GM12801 (cell line): Measurements from ENCODE around the gene HPS4.

ENCODE experiments used
- CTCF ChIP-seq: IDR thresholded peaks from one replicate; pipeline ENCODE4 v1.5.1; 2011; ENCODE audit warnings: control low read depth; ENCODE audit not compliant: insufficient read length; ENCODE audit errors: extremely low read depth

HPS4 gene

DNA sequence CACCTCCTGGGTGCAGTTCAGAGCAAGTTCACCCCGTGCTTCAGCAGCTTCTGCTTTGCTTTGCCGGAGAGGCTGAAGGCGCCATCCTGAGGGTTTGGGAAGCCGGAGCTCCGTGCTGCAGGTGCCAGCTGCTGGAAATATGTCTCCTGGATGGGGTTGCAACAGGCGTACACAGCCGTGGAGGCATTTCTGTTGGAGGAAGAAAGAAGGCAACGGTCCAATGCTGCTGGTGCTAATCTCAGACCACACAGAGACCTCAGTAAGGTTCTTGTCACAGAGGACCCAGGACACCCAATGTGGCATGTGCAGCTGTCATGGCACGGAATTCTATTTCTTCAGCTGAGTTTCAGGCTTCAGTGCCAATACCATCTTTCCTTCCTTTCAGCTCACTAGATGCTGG, 30.4 kb downstream of the HPS4 start:
- no peak for TF ChIP-seq CTCF

DNA sequence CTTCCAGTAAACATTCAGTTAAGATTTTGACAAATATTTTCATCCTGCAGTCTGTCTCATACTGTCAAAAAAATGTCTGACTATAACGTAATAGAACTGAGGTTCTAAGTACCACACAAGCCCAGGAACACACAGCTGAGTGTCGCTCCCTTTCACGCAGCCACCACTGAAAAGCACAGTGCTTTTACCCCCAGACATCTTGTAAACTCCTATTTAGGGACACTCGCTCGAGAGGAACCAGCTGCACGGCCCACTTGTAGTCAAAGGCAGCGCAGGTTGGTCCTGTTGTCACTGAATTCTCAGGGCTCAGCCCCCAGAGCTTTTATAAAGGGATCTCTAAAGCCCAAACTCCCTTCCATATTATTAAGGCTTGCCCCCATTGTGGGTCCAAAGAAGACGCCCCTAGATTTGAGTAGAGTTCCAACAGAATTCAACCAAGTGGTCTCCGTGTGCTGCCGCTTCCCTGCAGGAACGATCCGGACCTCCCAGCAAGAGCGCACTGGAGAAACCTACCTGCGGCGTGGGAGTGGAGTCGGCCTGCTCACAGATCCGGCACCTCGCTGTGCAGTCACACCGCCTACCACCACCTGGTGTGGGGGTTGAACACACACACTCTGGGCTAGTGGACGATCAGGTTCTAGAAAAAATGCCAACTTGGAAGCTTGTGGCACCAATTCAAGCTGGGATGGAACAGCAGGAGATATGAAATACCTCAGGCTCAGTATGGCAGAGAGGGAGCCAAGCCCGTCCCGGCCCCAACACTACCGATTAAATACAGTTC, 31.2 kb downstream of the HPS4 start:
- no peak for TF ChIP-seq CTCF

GRCh38 chr22:26450453-26451185, 33.0 kb downstream of the HPS4 start:
- no peak for TF ChIP-seq CTCF

DNA sequence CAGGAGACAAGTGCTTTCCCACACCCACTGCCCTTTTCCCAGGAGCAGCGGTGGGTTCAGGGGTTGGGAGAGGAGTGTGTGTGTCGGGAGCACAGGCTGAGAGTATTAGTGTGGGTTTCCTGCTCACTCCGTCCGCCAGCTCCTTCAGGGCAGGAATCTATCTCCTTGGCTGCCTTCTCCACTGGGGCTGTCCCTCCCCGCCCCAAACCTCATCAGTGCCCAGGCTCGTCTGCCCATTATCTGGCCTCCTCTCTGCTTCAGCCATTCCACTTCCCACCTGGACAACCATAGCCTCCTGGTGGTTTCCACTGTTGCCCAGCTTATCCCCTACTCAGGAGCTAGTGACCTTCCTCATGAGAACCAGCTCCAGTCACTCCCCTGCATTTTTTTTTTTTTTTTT, 34.6 kb downstream of the HPS4 start:
- TF ChIP-seq CTCF: no peak

DNA sequence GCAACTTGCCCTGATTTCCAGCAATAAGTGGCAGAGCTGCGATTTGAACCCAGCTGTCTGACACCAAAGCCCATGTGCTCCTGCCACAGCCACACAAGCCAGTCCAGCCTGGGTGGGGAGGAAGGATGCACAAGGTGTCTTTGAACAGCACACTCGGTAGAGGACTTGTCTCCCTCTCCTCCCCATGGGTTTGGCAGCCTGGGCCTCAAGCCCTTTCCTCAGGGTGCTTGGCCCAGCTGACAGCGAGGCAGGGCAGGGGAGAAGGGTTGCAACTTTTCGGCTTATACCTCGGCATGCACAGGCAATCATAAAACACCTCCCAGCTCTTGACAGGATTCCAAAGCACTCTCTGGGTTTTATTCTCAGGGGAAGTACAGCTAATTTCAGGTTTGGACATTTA, 35.2 kb downstream of the HPS4 start:
- no peak for TF ChIP-seq CTCF

GRCh38 chr22:26447584-26448329, 35.8 kb downstream of the HPS4 start:
- no peak for TF ChIP-seq CTCF

- no peak for TF ChIP-seq CTCF
Observed at GRCh38 chr22:26446808-26447515, 36.6 kb downstream of the HPS4 start.
